IPS-18a (cell line): ENCODE results near the gene UROD.

ENCODE experiments used
- H3K27ac ChIP-seq: one replicate; pipeline ENCODE4 v1.5.1; 2013; ENCODE audit warnings: low read length
- H3K27me3 ChIP-seq: one replicate; pipeline ENCODE4 v1.6.1; 2013; ENCODE audit warnings: mild to moderate bottlenecking, low read length; ENCODE audit not compliant: control insufficient read depth, insufficient read depth
- H3K36me3 ChIP-seq: one replicate; pipeline ENCODE4 v1.6.1; 2013; ENCODE audit warnings: low read depth, low read length; ENCODE audit not compliant: control insufficient read depth
- H3K4me1 ChIP-seq: one replicate; pipeline ENCODE4 v1.6.1; 2013; ENCODE audit warnings: low read depth, low read length; ENCODE audit not compliant: control insufficient read depth
- H3K4me3 ChIP-seq: one replicate; pipeline ENCODE4 v1.5.1; 2013; ENCODE audit warnings: low read length
- H3K9ac ChIP-seq: one replicate; pipeline ENCODE4 v1.6.1; 2013; ENCODE audit warnings: mild to moderate bottlenecking, low read length, moderate library complexity
- H3K9me3 ChIP-seq: one replicate; pipeline ENCODE4 v1.6.1; 2013; ENCODE audit warnings: low read depth, low read length; ENCODE audit not compliant: control insufficient read depth

The UROD gene

GRCh38 chr1:45026446-45026845 is 14.4 kb downstream of the UROD start:
- Histone ChIP-seq H3K4me3 (no peak overlapping the region), H3K9ac (no peak overlapping the region), H3K36me3 (no peaks in the 10 kb centered on the region), H3K27me3 (no peaks in the 10 kb centered on the region), H3K27ac (no peak overlapping the region), H3K9me3 (no peaks in the 10 kb centered on the region), H3K4me1 (no peaks in the 10 kb centered on the region)

- H3K9me3 ChIP-seq, result no peaks in the 10 kb centered on the region
- H3K36me3 ChIP-seq, result no peaks in the 10 kb centered on the region
- H3K9ac ChIP-seq, result no peak overlapping the region
- H3K4me3 ChIP-seq, result no peak overlapping the region
- H3K27me3 ChIP-seq, result no peaks in the 10 kb centered on the region
- H3K27ac ChIP-seq, result no peak overlapping the region
- no peaks in the 10 kb centered on the region for H3K4me1 ChIP-seq
Measured at GRCh38 chr1:45032837-45033236, 20.8 kb downstream of the UROD start.

GRCh38 chr1:45033356-45033755 is 21.3 kb downstream of the UROD start:
- H3K27ac ChIP-seq, result no peak overlapping the region
- H3K9me3 ChIP-seq, result no peaks in the 10 kb centered on the region
- H3K9ac ChIP-seq, result no peak overlapping the region
- H3K27me3 ChIP-seq, result no peaks in the 10 kb centered on the region
- H3K36me3 ChIP-seq, result no peaks in the 10 kb centered on the region
- no peaks in the 10 kb centered on the region for H3K4me1 ChIP-seq
- no peak overlapping the region for H3K4me3 ChIP-seq

GRCh38 chr1:45035631-45036301 is 23.7 kb downstream of the UROD start:
- H3K36me3 ChIP-seq, result no peaks in the 10 kb centered on the region
- no peak overlapping the region for H3K27ac ChIP-seq
- no peaks in the 10 kb centered on the region for H3K4me1 ChIP-seq

GRCh38 chr1:45037456-45037855 is 25.4 kb downstream of the UROD start:
- no peaks in the 10 kb centered on the region for H3K9me3 ChIP-seq
- no peak overlapping the region for H3K27ac ChIP-seq
- no peak overlapping the region for H3K4me3 ChIP-seq
- no peaks in the 10 kb centered on the region for H3K36me3 ChIP-seq
- no peaks in the 10 kb centered on the region for H3K27me3 ChIP-seq
- H3K4me1 ChIP-seq, result peaks cover 2% of the 10 kb centered on the region
- H3K9ac ChIP-seq, result no peak overlapping the region

More at GRCh38 chr1:45035631-45036301, 23.7 kb downstream of the UROD start:
- H3K4me3 ChIP-seq, result no peak overlapping the region
- no peak overlapping the region for H3K9ac ChIP-seq
- H3K9me3 ChIP-seq, result no peaks in the 10 kb centered on the region
- no peaks in the 10 kb centered on the region for H3K27me3 ChIP-seq

GRCh38 chr1:45038240-45038639 is 26.2 kb downstream of the UROD start:
- Histone ChIP-seq H3K4me3 (no peak overlapping the region), H3K9me3 (no peaks in the 10 kb centered on the region), H3K27me3 (no peaks in the 10 kb centered on the region), H3K27ac (no peak overlapping the region), H3K36me3 (no peaks in the 10 kb centered on the region), H3K9ac (no peak overlapping the region), H3K4me1 (peaks cover 3% of the 10 kb centered on the region)

- Histone ChIP-seq H3K4me3 (no peak overlapping the region), H3K36me3 (no peaks in the 10 kb centered on the region), H3K27me3 (no peaks in the 10 kb centered on the region), H3K27ac (no peak overlapping the region), H3K9me3 (no peaks in the 10 kb centered on the region), H3K9ac (no peak overlapping the region), H3K4me1 (peaks cover 3% of the 10 kb centered on the region)
Measured at GRCh38 chr1:45038661-45039364, 26.8 kb downstream of the UROD start.

- H3K4me3 ChIP-seq, result no peak overlapping the region
- H3K9ac ChIP-seq, result no peak overlapping the region
- H3K9me3 ChIP-seq, result no peaks in the 10 kb centered on the region
Measured at GRCh38 chr1:45040297-45040696, 28.2 kb downstream of the UROD start.

GRCh38 chr1:45043094-45043493 is 31.0 kb downstream of the UROD start:
- Histone ChIP-seq H3K27me3 (no peaks in the 10 kb centered on the region), H3K27ac (no peak overlapping the region), H3K36me3 (no peaks in the 10 kb centered on the region), H3K4me3 (no peak overlapping the region), H3K9ac (no peak overlapping the region), H3K9me3 (no peaks in the 10 kb centered on the region), H3K4me1 (peaks cover 3% of the 10 kb centered on the region)

More at GRCh38 chr1:45040297-45040696, 28.2 kb downstream of the UROD start:
- Histone ChIP-seq H3K27me3 (no peaks in the 10 kb centered on the region), H3K27ac (no peak overlapping the region), H3K36me3 (no peaks in the 10 kb centered on the region), H3K4me1 (peaks cover 3% of the 10 kb centered on the region)

- no peaks in the 10 kb centered on the region for H3K9me3 ChIP-seq
- no peak overlapping the region for H3K27ac ChIP-seq
- H3K4me1 ChIP-seq, result peaks cover 3% of the 10 kb centered on the region
- no peaks in the 10 kb centered on the region for H3K36me3 ChIP-seq
- H3K9ac ChIP-seq, result no peak overlapping the region
- H3K27me3 ChIP-seq, result no peaks in the 10 kb centered on the region
- H3K4me3 ChIP-seq, result no peak overlapping the region
Measured at GRCh38 chr1:45044916-45045315, 32.9 kb downstream of the UROD start.

- Histone ChIP-seq H3K36me3 (no peaks in the 10 kb centered on the region), H3K4me1 (peaks cover 3% of the 10 kb centered on the region), H3K27me3 (no peaks in the 10 kb centered on the region), H3K4me3 (no peak overlapping the region), H3K27ac (no peak overlapping the region), H3K9ac (no peak overlapping the region), H3K9me3 (no peaks in the 10 kb centered on the region)
Measured at GRCh38 chr1:45047032-45047431, 35.0 kb downstream of the UROD start.
